Measurements from ENCODE around the gene TMSB15B.

- TF ChIP-seq CTCF (IDR thresholded peaks at IDR 0.05) (no peak), POLR2A (IDR thresholded peaks at IDR 0.05) (no peak)
Measured at GRCh38 chrX:103927030-103927429, 35.4 kb upstream of the TMSB15B start.

All from uterus (tissue), 2 donors.